Astrocyte of the cerebellum (primary cell): ENCODE results near the gene ZGPAT.
"Not testable (repeated sequence)": the region's sequence is repeated elsewhere in the genome, so short reads cannot be mapped to it uniquely, and the experiment has no call there.

Experiments
- DNase-seq: peaks from one replicate; pipeline ENCODE4 v3.0.0-alpha.2; 2011; ENCODE audit warnings: low read depth
- H3K4me3 ChIP-seq: 2 replicates; pipeline ENCODE4 v1.5.1; 2011; ENCODE audit warnings: mild to moderate bottlenecking, low read depth, low read length, moderate library complexity
- in situ Hi-C: cut with HindIII; loops from 2 replicates; pipeline ENCODE4 v1.10.0; 2017; ENCODE audit warnings: low sequenced_read_pairs
- TF ChIP-seq, protein P1 (sequence below): IDR thresholded peaks from 2 replicates; pipeline ENCODE4 v1.5.1; 2012; ENCODE audit warnings: low read length, low read depth, moderate library complexity, mild to moderate bottlenecking; ENCODE audit errors: missing control alignments

The ZGPAT gene

DNA sequence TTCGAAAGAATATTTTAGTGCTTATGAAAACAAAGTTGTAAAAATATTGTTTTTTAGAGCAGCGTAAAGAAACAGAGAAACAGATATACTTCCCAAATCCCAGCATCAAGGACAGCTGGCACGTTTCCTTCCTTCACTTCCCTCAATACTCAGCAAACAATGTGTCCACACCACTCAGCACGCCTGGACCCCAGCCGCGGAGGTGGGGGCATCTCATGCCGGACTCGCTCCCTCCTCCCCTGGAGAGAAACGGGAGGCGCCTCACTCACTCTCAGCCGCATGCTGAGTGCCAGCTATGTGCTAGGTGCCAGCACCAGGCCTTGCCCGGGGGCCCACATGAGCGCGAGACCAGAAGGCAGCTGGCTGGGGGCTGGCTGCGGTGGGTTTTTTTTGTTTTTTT is 66.5 kb downstream of the ZGPAT start:
- in situ Hi-C loops, result loop anchor here (10.0 kb wide), 1 partner anchor 70 kb away; no protein-coding TSS in a partner anchor
- H3K4me3 ChIP-seq, result no peak overlapping the region
- TF ChIP-seq, protein P1, sequence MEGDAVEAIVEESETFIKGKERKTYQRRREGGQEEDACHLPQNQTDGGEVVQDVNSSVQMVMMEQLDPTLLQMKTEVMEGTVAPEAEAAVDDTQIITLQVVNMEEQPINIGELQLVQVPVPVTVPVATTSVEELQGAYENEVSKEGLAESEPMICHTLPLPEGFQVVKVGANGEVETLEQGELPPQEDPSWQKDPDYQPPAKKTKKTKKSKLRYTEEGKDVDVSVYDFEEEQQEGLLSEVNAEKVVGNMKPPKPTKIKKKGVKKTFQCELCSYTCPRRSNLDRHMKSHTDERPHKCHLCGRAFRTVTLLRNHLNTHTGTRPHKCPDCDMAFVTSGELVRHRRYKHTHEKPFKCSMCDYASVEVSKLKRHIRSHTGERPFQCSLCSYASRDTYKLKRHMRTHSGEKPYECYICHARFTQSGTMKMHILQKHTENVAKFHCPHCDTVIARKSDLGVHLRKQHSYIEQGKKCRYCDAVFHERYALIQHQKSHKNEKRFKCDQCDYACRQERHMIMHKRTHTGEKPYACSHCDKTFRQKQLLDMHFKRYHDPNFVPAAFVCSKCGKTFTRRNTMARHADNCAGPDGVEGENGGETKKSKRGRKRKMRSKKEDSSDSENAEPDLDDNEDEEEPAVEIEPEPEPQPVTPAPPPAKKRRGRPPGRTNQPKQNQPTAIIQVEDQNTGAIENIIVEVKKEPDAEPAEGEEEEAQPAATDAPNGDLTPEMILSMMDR, result no peak
- no peak for DNase-seq

DNA sequence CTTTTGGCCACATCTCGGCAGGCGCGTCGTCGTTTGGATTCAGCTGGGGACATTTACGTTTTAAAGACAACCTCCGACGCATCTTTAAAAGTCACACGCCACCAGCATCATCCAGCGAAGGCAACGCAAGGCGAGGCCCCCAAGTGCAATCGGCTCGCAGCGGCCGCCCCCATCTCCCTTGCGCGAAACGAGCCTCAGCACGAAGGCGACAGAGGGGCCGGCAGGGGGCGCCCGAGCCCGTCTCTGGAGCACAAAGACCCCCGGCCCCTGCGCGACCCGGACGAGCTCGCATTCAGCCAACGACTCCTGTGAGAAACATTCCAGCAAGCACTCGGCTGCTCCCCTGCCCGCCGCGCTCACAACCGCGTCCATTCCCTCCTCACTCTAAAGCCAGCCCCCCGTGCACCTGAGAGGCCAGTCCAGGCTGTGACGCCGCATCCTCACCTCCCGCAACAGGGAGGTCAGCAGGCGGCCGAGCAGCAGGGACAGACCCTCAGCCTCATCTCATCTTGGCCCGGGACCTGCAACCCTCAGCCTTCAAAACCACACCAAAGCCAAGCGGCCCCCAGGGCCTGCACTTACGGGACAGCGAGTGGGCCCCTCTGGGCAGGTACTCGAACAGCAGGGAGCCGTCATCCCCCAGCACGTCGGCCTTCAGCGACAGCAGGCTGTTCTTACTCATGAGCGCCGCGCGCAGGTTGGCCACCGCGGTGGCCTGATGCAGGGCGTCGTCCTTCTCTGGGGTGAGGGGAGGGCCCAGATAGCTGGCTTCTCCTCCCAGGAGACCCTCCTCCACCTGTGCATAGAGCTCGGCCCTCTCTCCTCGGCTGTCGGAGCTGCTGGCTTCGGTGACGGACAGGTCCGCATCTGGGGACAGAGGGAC is 67.5 kb downstream of the ZGPAT start:
- TF ChIP-seq, protein P1, result peak; percentile 79
- peak; percentile 23 for DNase-seq
- in situ Hi-C loops, result loop anchor here (10.0 kb wide), 1 partner anchor 69 kb away; no protein-coding TSS in a partner anchor
- peak overlapping the region; percentile 23 for H3K4me3 ChIP-seq

DNA sequence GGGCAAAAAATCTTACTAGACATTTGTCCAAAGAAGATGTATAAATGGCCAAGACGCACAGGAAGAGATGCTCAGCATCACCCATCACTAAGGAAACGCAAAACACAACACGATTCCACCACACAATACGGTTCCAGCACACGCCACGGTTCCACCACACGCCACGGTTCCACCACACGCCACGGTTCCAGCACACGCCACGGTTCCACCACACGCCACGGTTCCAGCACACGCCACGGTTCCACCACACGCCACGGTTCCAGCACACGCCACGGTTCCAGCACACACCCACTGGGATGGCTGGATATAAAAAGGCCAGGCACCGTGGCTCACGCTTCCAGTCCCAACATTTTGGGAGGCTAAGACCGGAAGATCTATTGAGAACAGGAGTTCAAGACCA is 69.0 kb downstream of the ZGPAT start:
- in situ Hi-C loops, result loop anchor here (10.0 kb wide), 1 partner anchor 68 kb away; no protein-coding TSS in a partner anchor
- H3K4me3 ChIP-seq, DNase-seq: not testable (repeated sequence)

DNA sequence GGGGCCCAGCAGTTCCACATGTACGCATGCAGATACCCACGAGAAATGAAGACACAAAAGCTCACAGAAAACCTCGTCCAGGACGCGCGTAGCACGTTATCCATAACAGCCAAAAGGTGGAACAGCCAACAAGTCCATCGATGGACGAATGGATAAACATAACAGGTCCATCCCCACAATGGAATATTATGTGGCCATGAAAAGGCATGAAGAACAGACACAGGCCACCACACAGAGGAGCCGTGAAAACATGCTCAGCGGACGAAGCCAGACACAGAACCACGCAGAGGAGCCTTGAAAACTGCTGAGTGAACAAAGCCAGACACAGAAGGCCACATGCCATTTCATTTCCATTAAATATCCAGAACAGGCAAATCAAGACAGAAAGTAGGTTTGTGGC is 69.8 kb downstream of the ZGPAT start:
- in situ Hi-C loops, result loop anchor here (10.0 kb wide), 1 partner anchor 67 kb away; no protein-coding TSS in a partner anchor
- DNase-seq, result no peak
- TF ChIP-seq, protein P1, result no peak
- no peak overlapping the region for H3K4me3 ChIP-seq

DNA sequence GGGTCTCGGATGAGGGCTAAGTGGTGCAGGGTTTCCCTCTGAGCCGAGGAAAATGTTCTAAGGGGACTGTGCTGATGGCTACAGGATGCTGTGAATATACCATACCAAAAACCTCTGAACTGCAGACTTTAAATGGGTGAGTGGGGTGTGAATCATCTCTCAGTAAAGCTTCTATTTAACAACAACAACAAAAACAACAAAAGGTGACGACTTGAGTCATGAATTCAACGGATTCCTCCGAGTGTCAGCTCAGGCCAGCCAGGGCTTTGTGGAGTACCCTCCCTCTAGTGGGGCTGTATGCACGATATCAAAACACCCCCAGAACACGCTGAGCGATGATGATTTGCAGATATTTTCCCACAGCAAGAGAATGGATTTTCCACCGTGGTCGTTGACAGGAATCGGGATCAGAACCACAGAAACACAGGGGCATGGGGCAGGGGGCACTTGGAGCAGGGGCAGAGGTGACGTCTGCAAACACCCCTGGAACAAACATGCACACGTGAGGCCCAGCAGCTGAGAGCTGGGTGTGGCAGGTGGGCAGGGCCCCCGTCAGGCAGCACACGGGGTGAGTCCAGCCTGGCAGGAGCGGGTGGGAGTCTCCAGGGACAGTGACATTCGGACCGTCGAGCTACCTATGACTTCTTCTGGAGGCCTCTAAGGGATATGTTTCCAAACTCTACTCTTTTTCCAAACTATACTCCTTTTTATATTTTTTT is 70.4 kb downstream of the ZGPAT start:
- in situ Hi-C loops, result loop anchor here (10.0 kb wide), 1 partner anchor 67 kb away; no protein-coding TSS in a partner anchor
- TF ChIP-seq, protein P1, result no peak
- H3K4me3 ChIP-seq, result no peak overlapping the region
- DNase-seq, result no peak

DNA sequence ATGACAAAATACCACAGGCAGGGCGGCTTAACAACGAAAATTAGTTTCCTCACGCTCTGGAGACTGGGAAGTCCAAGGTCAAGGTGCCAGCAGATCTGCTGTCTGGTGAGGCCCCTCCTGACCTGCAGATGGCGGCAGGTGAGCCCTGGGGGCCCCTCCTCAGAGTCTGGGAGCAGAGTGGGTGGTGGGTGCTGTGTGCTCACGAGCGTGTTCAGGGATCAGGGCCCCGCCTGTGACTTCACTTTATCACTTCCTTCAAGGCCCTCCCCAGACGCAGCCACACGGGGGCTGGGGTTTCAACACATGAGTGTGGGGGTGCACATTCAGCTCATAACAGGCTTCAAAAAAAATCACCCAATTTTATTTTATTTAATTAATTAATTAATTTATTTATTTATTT is 71.0 kb downstream of the ZGPAT start:
- H3K4me3 ChIP-seq, result no peak overlapping the region
- in situ Hi-C loops, result loop anchor here (10.0 kb wide), 1 partner anchor 66 kb away; no protein-coding TSS in a partner anchor
- TF ChIP-seq, protein P1, result no peak
- DNase-seq, result no peak
